DMS 273 treated with DMSO at 0.1 percent for 48 hours (cell line): ENCODE results near the gene AGXT.

Experiments used
- DNase-seq: peaks from one replicate; lab custom pipeline; 2025; lab: John Stamatoyannopoulos, UW

AGXT gene

GRCh38 chr2:240899468-240899865 is 30.8 kb downstream of the AGXT start:
- no peak for DNase-seq

GRCh38 chr2:240900141-240900860 is 31.7 kb downstream of the AGXT start:
- no peak for DNase-seq

GRCh38 chr2:240901986-240902614 is 33.5 kb downstream of the AGXT start:
- DNase-seq = no peak

GRCh38 chr2:240902615-240903041 is 34.0 kb downstream of the AGXT start:
- no peak for DNase-seq

GRCh38 chr2:240903191-240904060 is 34.8 kb downstream of the AGXT start:
- DNase-seq = no peak

- DNase-seq = no peak
Measured at GRCh38 chr2:240904216-240905175, 35.9 kb downstream of the AGXT start.

- no peak for DNase-seq
Measured at GRCh38 chr2:240905176-240905781, 36.7 kb downstream of the AGXT start.

- no peak for DNase-seq
Measured at GRCh38 chr2:240906141-240906910, 37.7 kb downstream of the AGXT start, which contains the start of gene CROCC2. TSS of gene CROCC2 (plus strand) at chr2:240906336. CDS start at chr2:240906514, 178 bp downstream.

GRCh38 chr2:240906911-240907590 is 38.4 kb downstream of the AGXT start:
- no peak for DNase-seq

GRCh38 chr2:240909216-240909974 is 40.8 kb downstream of the AGXT start:
- no peak for DNase-seq

- no peak for DNase-seq
Measured at GRCh38 chr2:240911641-240912265, 43.1 kb downstream of the AGXT start.

- DNase-seq = no peak
Measured at GRCh38 chr2:240912878-240913809, 44.5 kb downstream of the AGXT start.

- DNase-seq = no peak
Measured at GRCh38 chr2:240913810-240914644, 45.4 kb downstream of the AGXT start.

- DNase-seq = no peak
Measured at GRCh38 chr2:240914645-240915525, 46.3 kb downstream of the AGXT start.
